Vagina (tissue), 2 donors: ENCODE measurements around the gene ZNF655. TPM values are rescaled to one million over a fixed set of nuclear protein-coding genes. Genes with fewer than 3 reads are reported as not detected.

ENCODE experiments used
- DNase-seq, 2 donors: peaks; one replicate each; pipeline ENCODE4 v3.0.0-alpha.2; 2017; ENCODE audit errors: extremely low spot score in 2 of 2
- H3K27ac ChIP-seq: fragments of 200-600 bp; sonication (generic); one replicate; pipeline ENCODE4 v1.5.1; 2019
- H3K27me3 ChIP-seq: fragments of 200-600 bp; sonication (generic); one replicate; pipeline ENCODE4 v1.5.1; 2019
- H3K36me3 ChIP-seq, 2 donors: fragments of 200-600 bp; sonication (generic); one replicate each; pipeline ENCODE4 v1.5.1; 2017 to 2019
- H3K4me1 ChIP-seq: fragments of 200-600 bp; sonication (generic); one replicate; pipeline ENCODE4 v1.5.1; 2019
- H3K4me3 ChIP-seq, 2 donors: fragments of 200-600 bp; sonication (generic); 1 replicate in 1 of 2; 2 replicates in 1 of 2; pipeline ENCODE4 v1.5.1; 2016 to 2019
- H3K9me3 ChIP-seq: fragments of 200-600 bp; sonication (generic); one replicate; pipeline ENCODE4 v1.5.1; 2019
- CTCF ChIP-seq, 3 experiments: fragments of 450-650 bp in 2 of 3; fragments of 200-600 bp in 1 of 3; sonication (generic) in 1 of 3; IDR thresholded peaks; one replicate each; pipeline ENCODE4 v1.5.1; 2017 to 2019; ENCODE audit warnings: antibody characterized with exemption in 3 of 3, mild to moderate bottlenecking in 2 of 3, moderate library complexity in 2 of 3
- POLR2A ChIP-seq, 2 donors: fragments of 450-650 bp; IDR thresholded peaks; one replicate each; pipeline ENCODE4 v1.6.1; 2017; ENCODE audit warnings: antibody characterized with exemption in 2 of 2, mild to moderate bottlenecking in 2 of 2, moderate library complexity in 2 of 2
- POLR2AphosphoS5 ChIP-seq, 2 donors: sonication (generic); formaldehyde crosslinking; IDR thresholded peaks; one replicate each; pipeline ENCODE4 v1.9.0; 2017; ENCODE audit warnings: antibody characterized with exemption in 2 of 2, mild to moderate bottlenecking in 2 of 2, low read depth in 1 of 2; ENCODE audit not compliant: insufficient read depth in 1 of 2
- intact Hi-C: fragments of 100-400 bp; cut with DNase I; formaldehyde crosslinking; loops from one replicate; pipeline ENCODE4 v1.15.1; 2023
- total RNA-seq: library from RNA; depleted of rRNA; stranded (reverse); fragments of >200 nt; gene quantifications from one replicate; pipeline ENCODE4 v1.2.3, GENCODE V29; 2016

Gene ZNF655
- total RNA-seq, 1 donor from 2014 or later, result 144 TPM

GRCh38 chr7:99606531-99606930, 48.1 kb downstream of the ZNF655 start:
- DNase-seq, result no peak
- Histone ChIP-seq H3K4me1 (no peaks in the 10 kb centered on the region), H3K27me3 (no peaks in the 10 kb centered on the region), H3K4me3 (no peak overlapping the region), H3K36me3 (no peaks in the 10 kb centered on the region), H3K9me3 (no peaks in the 10 kb centered on the region), H3K27ac (no peak overlapping the region)
- intact Hi-C loops, result no loop called here
- TF ChIP-seq POLR2AphosphoS5 (IDR thresholded peaks at IDR 0.05; ENCODE audit: insufficient read depth in 1 of 2, low read depth in 1 of 2) (no peak), CTCF (IDR thresholded peaks at IDR 0.05) (no peak), POLR2A (IDR thresholded peaks at IDR 0.05) (no peak)

- no peak for TF ChIP-seq POLR2AphosphoS5 (IDR thresholded peaks at IDR 0.05; ENCODE audit: insufficient read depth in 1 of 2, low read depth in 1 of 2)
- TF ChIP-seq POLR2A (IDR thresholded peaks at IDR 0.05), result no peak
- no peak for TF ChIP-seq CTCF (IDR thresholded peaks at IDR 0.05)
- no peaks in the 10 kb centered on the region for H3K36me3 ChIP-seq
- no peak overlapping the region for H3K27ac ChIP-seq
- no peaks in the 10 kb centered on the region for H3K9me3 ChIP-seq
- no peaks in the 10 kb centered on the region for H3K27me3 ChIP-seq
- no peaks in the 10 kb centered on the region for H3K4me1 ChIP-seq
- intact Hi-C loops, result no loop called here
- DNase-seq, result no peak
- H3K4me3 ChIP-seq, result no peak overlapping the region
Measured at GRCh38 chr7:99607548-99607947, 49.1 kb downstream of the ZNF655 start.

GRCh38 chr7:99614495-99614894, 56.1 kb downstream of the ZNF655 start:
- peaks cover 0 to 10% of the 10 kb centered on the region in 2 donors for H3K36me3 ChIP-seq
- DNase-seq, result peak in 1 of 2 donors; percentile 42
- intact Hi-C loops, result no loop called here
- H3K4me1 ChIP-seq, result peaks cover 18% of the 10 kb centered on the region
- no peak overlapping the region for H3K27ac ChIP-seq
- TF ChIP-seq POLR2A (IDR thresholded peaks at IDR 0.05) (no peak), POLR2AphosphoS5 (IDR thresholded peaks at IDR 0.05; ENCODE audit: insufficient read depth in 1 of 2, low read depth in 1 of 2) (no peak), CTCF (IDR thresholded peaks at IDR 0.05) (no peak)
- H3K27me3 ChIP-seq, result no peaks in the 10 kb centered on the region
- H3K4me3 ChIP-seq, result no peak overlapping the region
- no peaks in the 10 kb centered on the region for H3K9me3 ChIP-seq

GRCh38 chr7:99615989-99616358, 57.5 kb downstream of the ZNF655 start:
- H3K27ac ChIP-seq, result peak overlapping the region; percentile 78
- no peaks in the 10 kb centered on the region for H3K27me3 ChIP-seq
- H3K4me1 ChIP-seq, result peaks cover 18% of the 10 kb centered on the region
- TF ChIP-seq POLR2AphosphoS5 (IDR thresholded peaks at IDR 0.05; ENCODE audit: insufficient read depth in 1 of 2, low read depth in 1 of 2) (no peak), POLR2A (IDR thresholded peaks at IDR 0.05) (no peak), CTCF (IDR thresholded peaks at IDR 0.05) (no peak)
- H3K9me3 ChIP-seq, result no peaks in the 10 kb centered on the region
- intact Hi-C loops, result no loop called here
- peak overlapping the region; percentile 93 to 96 for H3K4me3 ChIP-seq
- peaks cover 0 to 23% of the 10 kb centered on the region in 2 donors for H3K36me3 ChIP-seq
- DNase-seq, result peak in 1 of 2 donors; percentile 75

GRCh38 chr7:99616359-99617191, 58.1 kb downstream of the ZNF655 start, which contains the start of gene ZSCAN25:
Gene ZSCAN25 (plus strand): TSS chr7:99616946. CDS start chr7:99619607, 2,661 bp downstream.
- peak in 1 of 2 donors; percentile 86 for DNase-seq
- H3K27ac ChIP-seq, result peak within 1 kb of the TSS; percentile 78
- TF ChIP-seq CTCF (IDR thresholded peaks at IDR 0.05) (peak in 2 of 3 experiments; percentile 7 to 28), POLR2AphosphoS5 (IDR thresholded peaks at IDR 0.05; ENCODE audit: insufficient read depth in 1 of 2, low read depth in 1 of 2) (peak; percentile 75 to 81), POLR2A (IDR thresholded peaks at IDR 0.05) (no peak)
- peak within 1 kb of the TSS; percentile 93 to 96 for H3K4me3 ChIP-seq
- intact Hi-C loops, result no loop called here
- peaks cover 18% of the 10 kb centered on the region for H3K4me1 ChIP-seq
- H3K36me3 ChIP-seq, result peaks cover 0 to 29% of the 10 kb centered on the region in 2 donors
- no peaks in the 10 kb centered on the region for H3K27me3 ChIP-seq
- H3K9me3 ChIP-seq, result no peaks in the 10 kb centered on the region
